ENCODE measurements around the gene LARP4B. TPM values are rescaled to one million over a fixed set of nuclear protein-coding genes. Genes with fewer than 3 reads are reported as not detected.

LARP4B gene
- total RNA-seq, 5 donors from 2014 or later (not counting 1 experiment from before 2014, with no cell fraction given) = 77.2 to 108 (median 94.0) TPM

DNA sequence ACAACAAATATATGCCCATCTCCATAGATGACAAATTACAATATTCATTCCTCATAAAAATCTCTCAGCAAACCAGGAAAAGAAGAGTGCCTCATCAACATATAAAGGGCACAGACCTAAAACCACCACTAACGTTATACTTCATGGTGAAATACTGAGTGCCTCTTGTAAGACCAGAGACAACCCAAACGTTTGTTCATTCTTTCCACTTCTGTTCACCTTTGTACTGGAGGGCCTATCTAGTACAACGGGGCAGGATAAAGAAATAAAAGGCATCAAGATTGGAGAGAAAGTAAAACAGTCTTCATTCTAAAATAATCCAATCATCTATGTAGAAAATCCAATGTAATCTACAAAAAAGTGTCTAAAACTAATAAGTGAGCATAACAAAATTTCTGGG, 79.1 kb downstream of the LARP4B start:
- H3K4me3 Mint-ChIP-seq = no peak overlapping the region
- H3K27ac Mint-ChIP-seq = peak overlapping the region in 1 of 2 donors; percentile 3
- Histone ChIP-seq H3K36me3 (ENCODE audit: control insufficient read depth in 2 of 2, extremely low read depth in 1 of 2, insufficient read depth in 1 of 2, low read length in 1 of 2) (peaks cover 5 to 35% of the 10 kb centered on the region in 2 donors), H3K27ac (ENCODE audit: low read length) (no peak overlapping the region), H3K9me3 (no peaks in the 10 kb centered on the region), H3K27me3 (replicated peaks in 1 of 2; ENCODE audit: control insufficient read depth in 2 of 2, extremely low read depth in 1 of 2, insufficient read depth in 2 of 2, low read length in 1 of 2) (no peaks in the 10 kb centered on the region), H3K4me3 (ENCODE audit: control insufficient read depth in 1 of 2, extremely low read depth in 1 of 2, low read length in 1 of 2) (no peak overlapping the region), H3K4me1 (ENCODE audit: control insufficient read depth in 1 of 2, extremely low read depth in 1 of 2, insufficient read depth in 2 of 2, low read length in 2 of 2) (no peaks in the 10 kb centered on the region)
- no CpG with 5 or more reads among the region's 3 CpGs for WGBS (ENCODE audit: insufficient coverage)
- ChIA-PET POLR2A (no interaction called here), CTCF (no interaction called here)
- DNase-seq (no peak), ATAC-seq (replicated peaks in 1 of 4) (no peak)
- H3K4me1 Mint-ChIP-seq = peaks cover 59 to 90% (median 63%) of the 10 kb centered on the region in 3 donors
- peaks cover 0 to 5% (median 0%) of the 10 kb centered on the region in 3 donors for H3K9me3 Mint-ChIP-seq
- no peaks in the 10 kb centered on the region for H3K27me3 Mint-ChIP-seq
- peaks cover 72% of the 10 kb centered on the region for H3K36me3 Mint-ChIP-seq

- DNase-seq (no peak), ATAC-seq (replicated peaks in 1 of 4) (no peak)
- Histone ChIP-seq H3K27ac (ENCODE audit: low read length) (no peak overlapping the region), H3K4me1 (ENCODE audit: control insufficient read depth in 1 of 2, extremely low read depth in 1 of 2, insufficient read depth in 2 of 2, low read length in 2 of 2) (peaks cover 0 to 2% of the 10 kb centered on the region in 2 experiments), H3K27me3 (replicated peaks in 1 of 2; ENCODE audit: control insufficient read depth in 2 of 2, extremely low read depth in 1 of 2, insufficient read depth in 2 of 2, low read length in 1 of 2) (no peaks in the 10 kb centered on the region), H3K9me3 (no peaks in the 10 kb centered on the region), H3K36me3 (ENCODE audit: control insufficient read depth in 2 of 2, extremely low read depth in 1 of 2, insufficient read depth in 1 of 2, low read length in 1 of 2) (peaks cover 5 to 30% of the 10 kb centered on the region in 2 donors), H3K4me3 (ENCODE audit: control insufficient read depth in 1 of 2, extremely low read depth in 1 of 2, low read length in 1 of 2) (no peak overlapping the region)
- no CpG with 5 or more reads among the region's 5 CpGs for WGBS (ENCODE audit: insufficient coverage)
- H3K9me3 Mint-ChIP-seq = peaks cover 0 to 5% (median 0%) of the 10 kb centered on the region in 3 donors
- no peaks in the 10 kb centered on the region for H3K27me3 Mint-ChIP-seq
- H3K27ac Mint-ChIP-seq = peak overlapping the region in 1 of 2 donors; percentile 3
- no peak overlapping the region for H3K4me3 Mint-ChIP-seq
- ChIA-PET POLR2A (no interaction called here), CTCF (no interaction called here)
- H3K36me3 Mint-ChIP-seq = peaks cover 74% of the 10 kb centered on the region
- H3K4me1 Mint-ChIP-seq = peaks cover 58 to 90% (median 63%) of the 10 kb centered on the region in 3 donors
These were observed 79.6 kb downstream of the LARP4B start for GRCh38 chr10:851901-852300.

DNA sequence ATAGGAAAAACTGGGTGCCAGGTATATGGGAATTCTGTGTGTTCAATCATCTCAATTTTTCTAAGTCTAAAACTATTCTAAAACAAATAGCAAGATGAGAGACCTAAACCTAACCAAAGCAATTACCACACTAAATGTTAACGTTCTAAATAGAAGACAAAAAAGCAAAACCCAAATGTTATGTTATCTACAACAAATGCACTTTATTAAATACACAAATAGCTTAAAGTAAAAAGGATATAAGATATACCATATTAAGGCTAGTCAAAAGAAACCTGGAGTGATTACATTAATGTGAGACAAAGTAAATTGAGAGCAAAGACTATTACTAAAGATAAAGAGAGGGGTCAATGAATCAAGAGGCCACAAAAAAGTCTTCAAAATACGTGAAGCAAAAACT, 81.4 kb downstream of the LARP4B start:
- H3K4me3 ChIP-seq (ENCODE audit: control insufficient read depth in 1 of 2, extremely low read depth in 1 of 2, low read length in 1 of 2) = no peak overlapping the region
- no peaks in the 10 kb centered on the region for H3K9me3 ChIP-seq
- POLR2A ChIA-PET = interaction anchor here in 1 of 2 donors (0.5 kb wide), 1 partner anchor 275 kb away, joined by 3 read pairs; no protein-coding TSS in a partner anchor
- H3K4me1 ChIP-seq (ENCODE audit: control insufficient read depth in 1 of 2, extremely low read depth in 1 of 2, insufficient read depth in 2 of 2, low read length in 2 of 2) = peaks cover 0 to 12% of the 10 kb centered on the region in 2 experiments
- ATAC-seq (replicated peaks in 1 of 4) (no peak), DNase-seq (no peak)
- CTCF ChIA-PET = interaction anchor here in 1 of 2 donors (0.7 kb wide), 1 partner anchor 30 kb away, joined by 3 read pairs; no protein-coding TSS in a partner anchor
- Mint-ChIP-seq H3K4me3 (no peak overlapping the region), H3K4me1 (peaks cover 65 to 89% (median 65%) of the 10 kb centered on the region in 3 donors), H3K9me3 (peaks cover 0 to 5% (median 0%) of the 10 kb centered on the region in 3 donors), H3K27ac (peak overlapping the region in 1 of 2 donors; percentile 36), H3K27me3 (no peaks in the 10 kb centered on the region), H3K36me3 (peaks cover 79% of the 10 kb centered on the region)
- H3K27me3 ChIP-seq (replicated peaks in 1 of 2; ENCODE audit: control insufficient read depth in 2 of 2, extremely low read depth in 1 of 2, insufficient read depth in 2 of 2, low read length in 1 of 2) = no peaks in the 10 kb centered on the region
- WGBS (ENCODE audit: insufficient coverage) = no CpG with 5 or more reads among the region's 2 CpGs
- H3K36me3 ChIP-seq (ENCODE audit: control insufficient read depth in 2 of 2, extremely low read depth in 1 of 2, insufficient read depth in 1 of 2, low read length in 1 of 2) = peaks cover 8 to 22% of the 10 kb centered on the region in 2 donors
- H3K27ac ChIP-seq (ENCODE audit: low read length) = no peak overlapping the region

DNA sequence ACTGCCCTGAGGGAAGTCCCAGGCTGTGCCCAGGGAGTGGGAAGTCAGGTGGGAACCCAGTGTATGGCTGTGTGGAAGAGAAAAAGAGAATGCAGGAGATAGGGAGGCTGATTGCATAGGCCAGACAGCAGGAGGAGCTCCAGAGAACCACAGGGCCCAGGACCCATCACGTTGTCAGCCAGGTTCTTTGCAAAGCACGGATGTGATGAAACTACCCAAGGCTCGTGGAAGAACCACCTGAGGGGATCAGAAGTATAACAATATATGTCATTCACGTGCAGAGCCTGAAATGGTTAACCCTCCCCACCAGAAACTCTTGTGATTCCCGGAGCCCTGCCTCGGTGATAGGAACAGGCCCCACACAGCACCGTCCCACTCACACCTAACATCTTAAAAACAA, 83.6 kb downstream of the LARP4B start:
- Histone ChIP-seq H3K27me3 (replicated peaks in 1 of 2; ENCODE audit: control insufficient read depth in 2 of 2, extremely low read depth in 1 of 2, insufficient read depth in 2 of 2, low read length in 1 of 2) (no peaks in the 10 kb centered on the region), H3K27ac (ENCODE audit: low read length) (no peak overlapping the region), H3K9me3 (no peaks in the 10 kb centered on the region), H3K4me3 (ENCODE audit: control insufficient read depth in 1 of 2, extremely low read depth in 1 of 2, low read length in 1 of 2) (no peak overlapping the region), H3K36me3 (ENCODE audit: control insufficient read depth in 2 of 2, extremely low read depth in 1 of 2, insufficient read depth in 1 of 2, low read length in 1 of 2) (peaks cover 10 to 26% of the 10 kb centered on the region in 2 donors), H3K4me1 (ENCODE audit: control insufficient read depth in 1 of 2, extremely low read depth in 1 of 2, insufficient read depth in 2 of 2, low read length in 2 of 2) (peaks cover 0 to 12% of the 10 kb centered on the region in 2 experiments)
- ATAC-seq (replicated peaks in 1 of 4) (no peak), DNase-seq (no peak)
- Mint-ChIP-seq H3K4me1 (peaks cover 58 to 79% (median 62%) of the 10 kb centered on the region in 3 donors), H3K4me3 (no peak overlapping the region), H3K27me3 (no peaks in the 10 kb centered on the region), H3K27ac (no peak overlapping the region), H3K9me3 (peaks cover 0 to 5% (median 0%) of the 10 kb centered on the region in 3 donors), H3K36me3 (peaks cover 79% of the 10 kb centered on the region)
- CTCF ChIA-PET = interaction anchor here in 1 of 2 donors (0.5 kb wide), 1 partner anchor 144 kb away, joined by 4 read pairs; no protein-coding TSS in a partner anchor
- POLR2A ChIA-PET = no interaction called here
- WGBS (ENCODE audit: insufficient coverage) = 93% methylated on average over 3 of the region's 7 CpGs

DNA sequence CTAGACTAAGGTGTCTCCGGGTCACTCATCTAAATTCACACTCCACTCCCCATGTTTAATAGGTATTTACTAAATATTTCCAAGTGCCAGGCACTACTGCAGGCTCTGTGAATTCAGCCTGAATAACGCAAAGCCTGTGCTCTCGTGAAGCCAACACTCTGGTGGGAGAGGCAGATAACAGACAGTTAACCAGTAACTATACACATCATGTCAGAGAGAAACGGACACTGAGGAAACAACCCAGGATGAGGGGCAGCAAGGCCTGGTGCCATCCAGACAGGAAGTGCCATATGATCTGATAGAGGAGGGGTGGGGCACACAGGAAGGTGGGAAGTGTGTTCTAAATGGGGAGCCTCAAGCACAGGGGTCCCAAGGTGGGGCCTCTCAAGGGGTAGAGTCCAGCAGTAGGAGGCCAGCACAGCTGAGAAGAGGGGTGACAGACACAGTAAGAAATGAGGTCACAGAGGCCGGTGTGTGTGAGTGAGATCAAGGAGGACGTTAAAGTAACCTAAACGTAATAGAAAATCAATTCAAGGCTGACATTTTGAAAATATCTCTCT, 85.3 kb downstream of the LARP4B start:
- peaks cover 5 to 42% of the 10 kb centered on the region in 2 donors for H3K36me3 ChIP-seq (ENCODE audit: control insufficient read depth in 2 of 2, extremely low read depth in 1 of 2, insufficient read depth in 1 of 2, low read length in 1 of 2)
- H3K4me1 ChIP-seq (ENCODE audit: control insufficient read depth in 1 of 2, extremely low read depth in 1 of 2, insufficient read depth in 2 of 2, low read length in 2 of 2) = peaks cover 0 to 12% of the 10 kb centered on the region in 2 experiments
- peaks cover 45 to 62% (median 47%) of the 10 kb centered on the region in 3 donors for H3K4me1 Mint-ChIP-seq
- DNase-seq (no peak), ATAC-seq (replicated peaks in 1 of 4) (no peak)
- H3K27me3 ChIP-seq (replicated peaks in 1 of 2; ENCODE audit: control insufficient read depth in 2 of 2, extremely low read depth in 1 of 2, insufficient read depth in 2 of 2, low read length in 1 of 2) = no peaks in the 10 kb centered on the region
- H3K27ac ChIP-seq (ENCODE audit: low read length) = no peak overlapping the region
- H3K4me3 ChIP-seq (ENCODE audit: control insufficient read depth in 1 of 2, extremely low read depth in 1 of 2, low read length in 1 of 2) = no peak overlapping the region
- H3K4me3 Mint-ChIP-seq = no peak overlapping the region
- H3K27ac Mint-ChIP-seq = peak overlapping the region; percentile 36 to 41
- peaks cover 0 to 5% (median 0%) of the 10 kb centered on the region in 3 donors for H3K9me3 Mint-ChIP-seq
- H3K9me3 ChIP-seq = no peaks in the 10 kb centered on the region
- whole genome bisulfite sequencing (ENCODE audit: insufficient coverage) = 100% methylated on average over 5 of the region's 7 CpGs
- no peaks in the 10 kb centered on the region for H3K27me3 Mint-ChIP-seq
- POLR2A ChIA-PET = no interaction called here
- H3K36me3 Mint-ChIP-seq = peaks cover 69% of the 10 kb centered on the region
- CTCF ChIA-PET = no interaction called here

GRCh38 chr10:845526-845925, 86.0 kb downstream of the LARP4B start:
- H3K27me3 Mint-ChIP-seq = no peaks in the 10 kb centered on the region
- H3K27ac ChIP-seq (ENCODE audit: low read length) = no peak overlapping the region
- H3K9me3 Mint-ChIP-seq = peaks cover 0 to 5% (median 0%) of the 10 kb centered on the region in 3 donors
- H3K36me3 Mint-ChIP-seq = peaks cover 66% of the 10 kb centered on the region
- H3K4me3 ChIP-seq (ENCODE audit: control insufficient read depth in 1 of 2, extremely low read depth in 1 of 2, low read length in 1 of 2) = no peak overlapping the region
- ATAC-seq (replicated peaks in 1 of 4) = no peak
- H3K4me1 ChIP-seq (ENCODE audit: control insufficient read depth in 1 of 2, extremely low read depth in 1 of 2, insufficient read depth in 2 of 2, low read length in 2 of 2) = peaks cover 0 to 12% of the 10 kb centered on the region in 2 experiments
- no peak for DNase-seq
- peaks cover 5 to 48% of the 10 kb centered on the region in 2 donors for H3K36me3 ChIP-seq (ENCODE audit: control insufficient read depth in 2 of 2, extremely low read depth in 1 of 2, insufficient read depth in 1 of 2, low read length in 1 of 2)
- ChIA-PET POLR2A (interaction anchor here in 1 of 2 donors (0.6 kb wide), 1 partner anchor 32 kb away, joined by 4 read pairs; no protein-coding TSS in a partner anchor), CTCF (no interaction called here)
- WGBS (ENCODE audit: insufficient coverage) = no CpG with 5 or more reads among the region's 3 CpGs
- no peak overlapping the region for H3K4me3 Mint-ChIP-seq
- peaks cover 44 to 56% (median 46%) of the 10 kb centered on the region in 3 donors for H3K4me1 Mint-ChIP-seq
- no peaks in the 10 kb centered on the region for H3K27me3 ChIP-seq (replicated peaks in 1 of 2; ENCODE audit: control insufficient read depth in 2 of 2, extremely low read depth in 1 of 2, insufficient read depth in 2 of 2, low read length in 1 of 2)
- H3K9me3 ChIP-seq = no peaks in the 10 kb centered on the region
- peak overlapping the region; percentile 8 to 58 for H3K27ac Mint-ChIP-seq

Measured in T-cell (primary cell).